Astrocyte (in vitro differentiated cells and primary cell): ENCODE results near the gene DCC. TPM values are rescaled to one million over a fixed set of nuclear protein-coding genes. Genes with fewer than 3 reads are reported as not detected.

Experiments
- DNase-seq: peaks from one replicate; pipeline ENCODE4 v3.0.0-alpha.2; 2010; ENCODE audit warnings: low read depth
- FAIRE-seq: peaks from 2 replicates; lab custom pipeline; 2011; peaks lifted over from hg19 to GRCh38; lab: Jason Lieb, UNC
- H2AFZ ChIP-seq: 2 replicates; pipeline ENCODE4 v1.6.0; 2012; ENCODE audit warnings: low read depth, low read length, inconsistent platforms
- H3K27ac ChIP-seq: 2 replicates; pipeline ENCODE4 v1.5.1; 2011; ENCODE audit warnings: low read depth, low read length, inconsistent platforms
- H3K27me3 ChIP-seq: 2 replicates; pipeline ENCODE4 v1.6.0; 2011; ENCODE audit warnings: low read length, inconsistent platforms; ENCODE audit not compliant: insufficient read depth
- H3K36me3 ChIP-seq: 2 replicates; pipeline ENCODE4 v1.5.1; 2011; ENCODE audit warnings: low read length, inconsistent platforms; ENCODE audit not compliant: insufficient read depth
- H3K4me1 ChIP-seq: 2 replicates; pipeline ENCODE4 v1.5.1; 2011; ENCODE audit warnings: low read length, inconsistent platforms; ENCODE audit not compliant: insufficient read depth
- H3K4me2 ChIP-seq: 2 replicates; pipeline ENCODE4 v1.6.0; 2012; ENCODE audit warnings: low read length, inconsistent platforms
- H3K4me3 ChIP-seq: 2 replicates; pipeline ENCODE4 v1.5.1; 2011; ENCODE audit warnings: low read depth, mild to moderate bottlenecking, low read length, inconsistent platforms; ENCODE audit not compliant: insufficient read depth
- H3K79me2 ChIP-seq: 2 replicates; pipeline ENCODE4 v1.6.0; 2012; ENCODE audit warnings: mild to moderate bottlenecking, low read length, inconsistent platforms; ENCODE audit not compliant: insufficient read depth
- H3K9ac ChIP-seq: 2 replicates; pipeline ENCODE4 v1.6.0; 2012; ENCODE audit warnings: mild to moderate bottlenecking, low read length, inconsistent platforms
- H3K9me3 ChIP-seq: 2 replicates; pipeline ENCODE4 v1.5.1; 2012; ENCODE audit warnings: low read depth, mild to moderate bottlenecking, low read length, inconsistent platforms; ENCODE audit not compliant: insufficient read depth
- H4K20me1 ChIP-seq: 2 replicates; pipeline ENCODE4 v1.6.0; 2012; ENCODE audit warnings: low read length, inconsistent platforms; ENCODE audit not compliant: insufficient read depth
- H3K27ac Mint-ChIP-seq: one replicate; pipeline ENCODE4 v1.8.0; 2021; ENCODE audit warnings: mild to moderate bottlenecking, mixed read lengths; ENCODE audit not compliant: unreplicated experiment
- H3K27me3 Mint-ChIP-seq: one replicate; pipeline ENCODE4 v1.8.0; 2021; ENCODE audit warnings: low read depth, mixed read lengths; ENCODE audit not compliant: unreplicated experiment
- H3K36me3 Mint-ChIP-seq: one replicate; pipeline ENCODE4 v1.8.0; 2021; ENCODE audit warnings: low read depth, mixed read lengths; ENCODE audit not compliant: unreplicated experiment
- H3K4me1 Mint-ChIP-seq: one replicate; pipeline ENCODE4 v1.8.0; 2021; ENCODE audit warnings: low read depth, mixed read lengths; ENCODE audit not compliant: unreplicated experiment
- H3K4me3 Mint-ChIP-seq: one replicate; pipeline ENCODE4 v1.8.0; 2021; ENCODE audit warnings: mild to moderate bottlenecking, moderate library complexity, mixed read lengths; ENCODE audit not compliant: unreplicated experiment
- H3K9me3 Mint-ChIP-seq: one replicate; pipeline ENCODE4 v1.8.0; 2021; ENCODE audit warnings: mild to moderate bottlenecking, mixed read lengths; ENCODE audit not compliant: unreplicated experiment
- CTCF ChIP-seq: IDR thresholded peaks from 2 replicates; pipeline ENCODE4 v1.5.1; 2011; ENCODE audit warnings: low read depth, mild to moderate bottlenecking, inconsistent platforms, low read length, moderate library complexity; ENCODE audit not compliant: insufficient read depth
- EZH2 ChIP-seq: IDR thresholded peaks from 2 replicates; pipeline ENCODE4 v1.6.1; 2012; ENCODE audit warnings: mild to moderate bottlenecking, low read length, inconsistent platforms; ENCODE audit not compliant: insufficient read depth
- total RNA-seq: library from RNA; stranded (reverse); gene quantifications from 2 replicates; pipeline ENCODE4 v1.2.1, GENCODE V29; 2021

Gene DCC
- total RNA-seq, 1 donor from 2014 or later: 2.6 TPM

DNA sequence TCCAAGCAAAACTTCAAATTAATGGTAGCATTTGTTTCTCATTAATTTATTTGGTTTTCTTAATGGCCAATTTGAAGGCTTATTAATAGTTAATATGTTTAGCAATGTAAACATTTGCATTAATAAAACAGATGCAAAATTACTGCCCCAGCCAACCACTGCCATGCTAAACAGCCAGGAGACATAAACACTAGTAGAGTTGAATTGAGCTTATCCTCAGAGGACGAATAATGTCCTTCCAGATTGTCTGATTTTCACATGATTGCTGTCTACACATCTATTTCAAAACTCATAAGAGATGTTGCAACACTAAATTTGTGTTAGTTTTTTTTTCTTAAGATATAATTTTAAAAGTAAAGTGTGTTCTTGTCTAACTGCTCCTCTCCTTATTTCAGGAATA lies 128.5 kb downstream of the DCC start:
- Histone ChIP-seq H4K20me1 (no peaks in the 10 kb centered on the region), H3K4me3 (no peak overlapping the region), H3K4me2 (no peak overlapping the region), H3K79me2 (no peaks in the 10 kb centered on the region), H3K27me3 (no peaks in the 10 kb centered on the region), H3K9me3 (no peaks in the 10 kb centered on the region), H3K4me1 (no peaks in the 10 kb centered on the region), H3K9ac (no peak overlapping the region), H3K36me3 (no peaks in the 10 kb centered on the region), H3K27ac (no peak overlapping the region), H2AFZ (no peak overlapping the region)
- peaks cover 6% of the 10 kb centered on the region for H3K27me3 Mint-ChIP-seq
- DNase-seq: no peak
- H3K4me1 Mint-ChIP-seq: no peaks in the 10 kb centered on the region
- no peak overlapping the region for H3K27ac Mint-ChIP-seq
- TF ChIP-seq CTCF (no peak), EZH2 (no peak)
- no peak overlapping the region for H3K4me3 Mint-ChIP-seq
- no peaks in the 10 kb centered on the region for H3K9me3 Mint-ChIP-seq
- no peaks in the 10 kb centered on the region for H3K36me3 Mint-ChIP-seq
- no peak for FAIRE-seq

GRCh38 chr18:52475325-52475724 lies 135.3 kb downstream of the DCC start:
- no peak overlapping the region for H3K27ac Mint-ChIP-seq
- peaks cover 1% of the 10 kb centered on the region for H3K9me3 Mint-ChIP-seq
- Histone ChIP-seq H3K79me2 (no peaks in the 10 kb centered on the region), H3K4me1 (no peaks in the 10 kb centered on the region), H3K9me3 (peaks cover 6% of the 10 kb centered on the region), H3K9ac (no peak overlapping the region), H3K36me3 (no peaks in the 10 kb centered on the region), H3K27me3 (no peaks in the 10 kb centered on the region), H3K4me3 (no peak overlapping the region), H2AFZ (no peak overlapping the region), H3K4me2 (no peak overlapping the region), H4K20me1 (no peaks in the 10 kb centered on the region), H3K27ac (no peak overlapping the region)
- peaks cover 3% of the 10 kb centered on the region for H3K27me3 Mint-ChIP-seq
- FAIRE-seq (no peak), DNase-seq (no peak)
- H3K4me3 Mint-ChIP-seq: no peak overlapping the region
- H3K36me3 Mint-ChIP-seq: no peaks in the 10 kb centered on the region
- no peaks in the 10 kb centered on the region for H3K4me1 Mint-ChIP-seq
- TF ChIP-seq CTCF: no peak
- no peak for TF ChIP-seq EZH2

GRCh38 chr18:52481116-52481515 lies 141.1 kb downstream of the DCC start:
- Mint-ChIP-seq H3K4me1 (no peaks in the 10 kb centered on the region), H3K27me3 (no peaks in the 10 kb centered on the region), H3K4me3 (no peak overlapping the region), H3K27ac (no peak overlapping the region), H3K9me3 (peaks cover 1% of the 10 kb centered on the region), H3K36me3 (no peaks in the 10 kb centered on the region)
- H3K4me1 ChIP-seq: no peaks in the 10 kb centered on the region
- H3K79me2 ChIP-seq: no peaks in the 10 kb centered on the region
- H3K27ac ChIP-seq: no peak overlapping the region
- DNase-seq: no peak
- no peak overlapping the region for H3K4me3 ChIP-seq
- no peak overlapping the region for H2AFZ ChIP-seq
- H3K9ac ChIP-seq: no peak overlapping the region
- FAIRE-seq: no peak
- no peak overlapping the region for H3K4me2 ChIP-seq
- H3K36me3 ChIP-seq: no peaks in the 10 kb centered on the region
- TF ChIP-seq CTCF: no peak
- no peaks in the 10 kb centered on the region for H4K20me1 ChIP-seq
- H3K9me3 ChIP-seq: peaks cover 6% of the 10 kb centered on the region
- H3K27me3 ChIP-seq: no peaks in the 10 kb centered on the region
